ENCODE measurements around the gene IRF3.

The IRF3 gene

DNA sequence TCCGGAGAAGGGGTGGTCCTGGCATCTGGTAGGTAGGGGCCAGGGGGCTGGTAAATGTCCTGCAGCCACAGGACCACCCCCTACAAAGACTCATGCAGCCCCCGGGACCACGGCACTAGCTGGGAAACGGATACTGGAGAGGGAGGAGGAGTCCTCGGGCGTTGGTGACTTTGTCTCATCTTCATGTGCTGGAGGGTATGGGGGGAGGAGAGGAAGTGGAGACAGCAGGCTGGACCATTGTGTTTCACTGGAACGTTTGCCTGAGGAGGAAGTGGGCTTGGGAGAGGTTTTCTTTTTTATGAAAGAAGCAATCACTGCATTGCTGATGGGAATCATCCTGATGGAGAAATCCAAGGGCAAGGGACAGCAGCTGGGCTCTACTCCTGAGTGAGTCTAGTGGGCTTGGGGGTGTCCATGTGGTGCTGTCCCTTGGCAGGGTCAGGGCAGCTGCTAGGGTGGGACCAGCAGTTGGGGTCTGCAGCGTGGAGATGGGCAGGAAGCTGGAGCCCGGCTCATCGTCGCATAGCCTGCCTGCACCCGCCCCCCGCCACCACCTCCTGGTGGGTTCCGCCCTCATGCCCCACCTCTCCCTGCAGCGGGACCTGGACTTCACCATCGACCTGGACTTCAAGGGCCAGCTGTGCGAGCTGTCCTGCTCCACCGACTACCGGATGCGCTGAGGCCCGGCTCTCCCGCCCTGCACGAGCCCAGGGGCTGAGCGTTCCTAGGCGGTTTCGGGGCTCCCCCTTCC is 22.1 kb upstream of the IRF3 start:
- DNase-seq: no peak

DNA sequence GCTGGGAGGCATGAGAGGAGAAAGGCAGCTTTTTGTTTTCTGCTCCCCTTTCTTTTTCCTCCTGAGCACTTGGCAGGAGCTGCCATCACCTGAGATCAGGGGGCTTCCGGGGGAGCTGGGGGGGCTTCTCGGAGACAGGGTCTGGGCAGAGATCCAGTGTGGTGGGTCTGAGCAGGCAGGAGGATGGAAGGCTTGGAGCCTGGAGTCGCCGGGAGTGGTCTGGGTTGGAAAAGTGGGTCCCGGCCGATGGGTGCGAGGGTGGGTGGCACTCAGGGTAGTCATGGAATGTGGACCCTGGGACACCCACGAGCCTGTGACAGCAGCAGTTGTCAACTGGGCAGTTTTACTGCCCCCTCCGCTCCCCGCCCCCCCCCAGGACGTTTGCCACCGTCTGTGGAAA is 21.5 kb upstream of the IRF3 start:
- DNase-seq: no peak

DNA sequence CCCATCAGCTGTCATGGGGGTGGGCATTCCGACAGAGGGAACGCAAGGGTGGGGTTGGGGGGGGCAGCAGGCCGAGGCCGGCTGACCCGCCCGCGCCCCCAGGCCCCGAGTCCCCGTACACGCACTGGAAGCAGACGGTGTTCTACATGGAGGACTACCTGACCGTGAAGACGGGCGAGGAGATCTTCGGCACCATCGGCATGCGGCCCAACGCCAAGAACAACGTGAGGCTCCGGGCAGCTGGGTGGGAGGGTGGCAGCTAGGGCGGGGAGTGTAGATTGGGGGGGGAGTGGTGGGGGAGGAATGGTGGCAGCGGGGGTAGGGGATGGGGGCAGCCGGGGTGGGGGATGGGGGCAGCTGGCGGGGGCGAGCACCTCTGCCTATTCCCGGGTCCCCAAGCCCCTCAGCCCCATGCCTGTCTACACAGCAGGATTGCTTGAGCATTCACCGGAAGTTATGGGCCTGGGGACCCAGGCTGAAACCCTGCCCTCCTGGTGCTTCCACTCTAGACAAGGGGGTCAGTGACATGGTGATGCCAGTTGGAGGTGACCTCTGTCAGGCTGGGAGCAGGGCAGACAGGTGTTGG is 20.9 kb upstream of the IRF3 start:
- DNase-seq: no peak

DNA sequence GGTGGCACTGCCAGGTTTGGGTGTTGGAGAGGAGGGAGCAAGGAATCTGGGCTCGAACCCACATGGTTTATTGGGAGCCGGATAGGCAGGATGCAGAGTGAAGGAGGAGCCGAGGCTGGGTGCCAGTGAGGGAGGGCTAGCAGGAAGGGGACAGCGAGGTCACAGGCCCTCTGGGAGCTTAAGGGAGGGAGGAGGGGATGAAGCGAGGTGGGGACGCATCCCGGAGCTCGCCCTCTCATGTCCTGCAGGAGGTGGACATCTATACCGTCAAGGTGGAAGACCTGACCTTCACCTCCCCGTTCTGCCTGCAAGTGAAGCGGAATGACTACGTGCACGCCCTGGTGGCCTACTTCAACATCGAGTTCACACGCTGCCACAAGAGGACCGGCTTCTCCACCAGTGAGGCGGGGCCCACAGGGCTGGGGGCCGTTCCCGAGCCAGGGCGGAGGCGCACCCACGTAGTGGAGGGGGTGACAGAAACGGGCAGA is 20.2 kb upstream of the IRF3 start:
- DNase-seq: no peak

DNA sequence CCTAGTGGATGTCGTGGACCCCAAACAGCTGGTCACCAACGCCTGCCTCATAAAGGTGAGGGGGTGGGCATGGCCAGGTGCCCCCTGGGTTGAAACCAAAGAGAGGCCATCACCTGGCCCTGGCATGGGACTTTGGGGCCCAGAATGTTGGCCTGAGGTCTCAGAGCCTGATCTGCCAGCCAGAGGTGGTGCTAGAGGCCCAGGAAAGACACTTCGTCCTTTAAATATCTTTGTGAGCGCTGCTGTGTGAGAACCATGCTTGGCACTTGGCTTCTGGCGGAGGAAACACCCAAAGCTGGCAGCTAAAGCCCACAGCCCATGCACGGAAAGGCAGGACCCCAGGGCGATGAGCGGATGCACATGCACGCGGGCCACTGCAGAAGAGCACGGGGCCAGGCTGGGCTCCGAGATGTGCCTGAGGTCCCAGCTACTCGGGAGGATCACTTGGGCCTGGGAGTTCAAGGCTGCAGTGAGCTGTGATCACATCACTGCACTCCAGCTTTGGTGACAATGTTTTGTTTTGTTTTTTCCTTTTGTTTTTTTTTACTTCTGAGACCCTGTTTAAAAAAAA is 19.4 kb upstream of the IRF3 start:
- DNase-seq: no peak

DNA sequence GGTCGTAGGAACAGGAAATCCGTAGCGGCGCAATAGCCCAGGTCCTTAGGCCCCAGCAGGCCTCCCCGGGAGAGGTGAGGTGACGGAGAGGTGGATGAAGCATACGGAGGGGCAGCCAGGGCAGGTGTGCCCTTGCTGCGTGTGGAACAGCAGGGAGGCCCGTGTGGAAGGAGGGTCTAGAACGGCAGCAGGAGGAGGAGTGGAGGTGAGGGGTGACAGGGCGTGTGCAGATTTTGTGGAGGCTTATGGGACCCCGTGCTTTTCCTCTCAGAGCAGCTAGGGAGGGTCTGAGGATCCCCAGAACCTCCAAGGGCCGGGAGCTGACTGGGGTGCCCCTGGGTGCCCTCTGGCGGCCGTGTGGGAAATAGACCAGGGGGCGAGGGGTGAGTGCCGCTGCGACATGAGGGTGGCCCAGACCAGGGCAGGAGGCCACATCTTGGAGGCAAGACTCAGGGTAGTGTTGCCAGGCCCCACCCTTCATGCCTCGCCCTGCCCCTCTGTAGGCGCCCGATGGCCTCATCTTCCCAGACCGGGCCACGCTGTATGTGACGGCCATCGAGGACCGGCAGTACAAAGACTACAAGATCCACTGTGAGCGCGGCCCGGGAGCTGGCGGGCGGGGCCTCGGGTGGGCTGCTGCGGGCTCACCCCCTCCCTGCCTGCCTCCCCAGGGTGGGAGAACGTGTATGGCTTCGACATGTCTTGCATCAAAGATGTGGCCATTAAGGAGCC is 18.8 kb upstream of the IRF3 start:
- no peak for DNase-seq

DNA sequence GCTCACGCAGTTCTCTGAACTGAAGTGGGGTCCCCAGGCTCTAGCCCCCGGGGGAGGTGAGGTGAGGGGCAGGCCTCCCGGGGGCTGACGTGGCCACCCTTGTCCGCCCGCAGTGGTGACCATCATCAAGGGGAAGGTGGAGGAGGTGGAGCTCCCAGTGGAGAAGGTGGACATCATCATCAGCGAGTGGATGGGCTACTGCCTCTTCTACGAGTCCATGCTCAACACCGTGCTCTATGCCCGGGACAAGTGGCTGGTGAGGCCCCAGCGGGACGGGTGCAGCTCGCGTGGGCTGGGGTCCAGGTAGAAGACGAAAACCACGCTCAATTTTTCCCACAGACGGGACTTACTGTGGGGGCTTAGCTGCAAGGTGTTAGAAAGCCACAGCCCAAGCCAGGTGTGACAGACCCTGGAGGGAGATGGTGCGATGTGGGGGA is 18.2 kb upstream of the IRF3 start:
- no peak for DNase-seq

DNA sequence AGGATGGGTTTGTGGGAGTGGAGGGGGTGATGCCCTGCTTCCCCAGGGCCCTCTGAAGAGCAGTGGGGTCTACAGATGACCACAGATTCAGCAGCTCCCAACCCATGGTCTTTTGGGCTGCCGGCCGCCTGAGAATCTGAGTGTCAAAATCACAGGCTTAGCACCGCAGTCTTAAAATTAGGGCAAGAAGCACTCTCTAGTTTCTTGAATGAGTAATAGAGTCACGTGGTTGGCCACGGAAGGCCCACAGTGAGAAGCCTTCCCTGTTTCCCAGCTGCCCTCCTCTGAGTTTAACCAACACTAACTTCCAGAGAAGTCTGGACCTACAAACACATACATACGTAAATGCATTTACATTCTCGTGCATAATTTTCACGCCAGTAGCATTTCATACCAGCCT is 16.6 kb upstream of the IRF3 start:
- DNase-seq: no peak

DNA sequence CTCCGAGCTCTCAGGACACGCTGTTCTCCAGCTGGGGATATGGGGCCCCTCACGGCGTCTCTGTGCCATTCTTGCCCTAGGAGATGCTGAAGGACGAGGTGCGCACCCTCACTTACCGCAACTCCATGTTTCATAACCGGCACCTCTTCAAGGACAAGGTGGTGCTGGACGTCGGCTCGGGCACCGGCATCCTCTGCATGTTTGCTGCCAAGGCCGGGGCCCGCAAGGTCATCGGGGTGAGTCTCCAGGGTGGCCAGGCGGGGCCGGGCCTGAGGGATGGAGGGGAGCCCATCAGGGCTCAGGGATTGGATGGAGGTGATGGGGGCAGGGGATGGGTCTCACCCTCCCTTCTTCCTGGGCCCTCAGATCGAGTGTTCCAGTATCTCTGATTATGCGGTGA is 16.2 kb upstream of the IRF3 start:
- DNase-seq: no peak

DNA sequence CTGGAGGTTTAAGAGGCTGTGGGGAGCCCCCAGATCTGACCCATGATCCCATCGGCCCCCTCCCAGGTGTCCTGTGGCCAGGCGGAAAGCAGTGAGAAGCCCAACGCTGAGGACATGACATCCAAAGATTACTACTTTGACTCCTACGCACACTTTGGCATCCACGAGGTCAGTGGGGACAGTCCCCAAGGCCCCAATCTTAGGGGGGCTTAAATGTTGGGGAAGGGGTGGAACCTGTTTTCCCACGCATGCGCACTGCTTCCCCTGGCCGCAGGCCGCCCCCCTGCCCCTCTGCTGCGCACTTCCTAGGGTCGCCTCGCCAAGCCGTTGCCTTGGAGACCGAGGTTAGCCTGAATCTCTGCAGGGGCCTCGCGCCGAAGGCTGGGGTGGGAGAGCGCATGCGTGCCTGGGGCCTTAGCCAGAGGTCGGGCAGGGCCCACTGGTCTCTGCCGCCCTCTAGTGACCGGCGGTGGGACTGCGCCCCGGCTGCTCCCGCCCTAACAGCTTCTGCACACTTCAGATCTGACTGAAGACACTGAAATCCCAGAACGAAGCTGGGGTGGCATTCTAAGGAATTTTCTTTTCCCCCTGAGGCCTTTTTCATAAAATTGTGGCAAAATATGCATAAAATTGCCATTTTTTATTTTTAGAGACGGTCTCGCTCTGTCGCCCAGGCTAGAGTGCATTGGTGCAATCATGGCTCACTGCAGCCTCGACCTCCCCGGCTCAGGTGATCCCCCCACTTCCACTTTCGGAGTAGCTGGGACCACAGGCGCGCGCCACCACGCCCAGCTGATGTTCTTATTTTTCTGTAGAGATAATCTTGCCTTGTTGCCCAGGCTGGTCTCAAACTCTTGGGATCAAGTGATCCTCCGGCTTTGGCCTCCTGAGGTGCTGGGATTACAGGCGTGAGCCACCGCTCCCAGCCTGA is 15.0 kb upstream of the IRF3 start:
- peak; percentile 76 for DNase-seq

DNA sequence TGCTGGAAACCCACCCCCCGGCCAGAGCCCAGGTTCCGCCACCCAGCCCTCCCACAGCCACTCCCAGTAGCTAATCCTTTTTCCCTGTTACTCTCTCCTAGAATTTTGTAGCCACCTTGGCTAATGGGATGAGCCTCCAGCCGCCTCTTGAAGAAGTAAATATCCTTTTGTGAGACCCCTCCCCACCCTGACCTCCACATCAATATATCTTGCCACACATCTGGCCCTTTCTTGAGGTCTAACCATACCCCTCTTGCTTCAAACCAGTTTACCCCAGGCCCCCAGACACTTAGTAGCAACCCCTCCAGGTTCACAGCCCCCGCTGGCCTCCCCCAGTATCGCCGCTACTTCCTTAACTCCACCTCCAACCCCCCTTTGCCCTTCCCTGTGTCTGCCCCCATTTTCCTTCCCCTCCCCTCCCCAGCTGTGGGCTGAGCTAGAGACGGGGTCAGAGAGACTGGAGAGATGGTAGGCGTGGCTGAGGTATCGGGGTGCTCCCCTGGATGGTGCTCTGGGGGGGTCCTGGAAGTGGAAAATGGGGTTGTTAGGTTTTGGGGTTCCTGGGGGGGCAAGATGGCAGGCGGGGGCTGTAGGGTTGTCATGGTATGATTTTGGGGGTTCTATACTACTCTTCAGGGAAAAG is 14.2 kb upstream of the IRF3 start:
- no peak for DNase-seq

DNA sequence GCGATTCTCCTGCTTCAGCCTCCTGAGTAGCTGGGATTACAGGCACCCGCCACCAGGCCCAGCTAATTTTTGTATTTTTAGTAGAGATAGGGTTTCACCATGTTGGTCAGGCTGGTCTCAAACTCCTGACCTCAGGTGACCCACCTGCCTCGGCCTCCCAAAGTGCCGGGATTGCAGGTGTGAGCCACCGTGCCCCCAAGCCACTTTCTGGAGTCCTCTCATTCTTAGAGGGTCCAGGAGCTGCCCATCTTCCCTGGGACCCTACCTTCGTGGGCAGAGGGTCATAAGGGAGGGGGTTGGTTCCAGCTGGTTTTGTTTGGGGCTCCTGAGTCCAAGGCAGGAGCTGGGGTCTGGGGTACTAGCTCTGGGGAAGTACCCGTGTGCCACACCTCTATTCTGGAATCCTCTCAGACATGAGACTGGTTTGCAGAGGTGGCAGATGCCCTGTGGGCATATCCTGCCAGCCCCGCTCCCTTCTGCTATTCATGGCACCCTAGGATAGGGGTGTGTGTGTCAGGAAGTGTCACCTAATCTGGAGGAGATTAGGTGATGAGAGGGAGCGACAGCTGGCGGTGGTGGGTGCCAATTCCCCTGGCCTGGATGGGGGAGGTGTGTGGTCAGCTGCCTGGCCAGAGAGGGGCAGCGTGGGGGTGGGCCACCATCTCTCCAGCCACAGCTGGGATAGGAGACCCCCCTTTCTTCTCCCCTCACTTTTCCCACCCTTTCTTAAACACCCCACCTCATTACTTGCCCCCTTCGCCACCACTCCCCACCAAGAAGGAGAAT is 13.5 kb upstream of the IRF3 start:
- no peak for DNase-seq

DNA sequence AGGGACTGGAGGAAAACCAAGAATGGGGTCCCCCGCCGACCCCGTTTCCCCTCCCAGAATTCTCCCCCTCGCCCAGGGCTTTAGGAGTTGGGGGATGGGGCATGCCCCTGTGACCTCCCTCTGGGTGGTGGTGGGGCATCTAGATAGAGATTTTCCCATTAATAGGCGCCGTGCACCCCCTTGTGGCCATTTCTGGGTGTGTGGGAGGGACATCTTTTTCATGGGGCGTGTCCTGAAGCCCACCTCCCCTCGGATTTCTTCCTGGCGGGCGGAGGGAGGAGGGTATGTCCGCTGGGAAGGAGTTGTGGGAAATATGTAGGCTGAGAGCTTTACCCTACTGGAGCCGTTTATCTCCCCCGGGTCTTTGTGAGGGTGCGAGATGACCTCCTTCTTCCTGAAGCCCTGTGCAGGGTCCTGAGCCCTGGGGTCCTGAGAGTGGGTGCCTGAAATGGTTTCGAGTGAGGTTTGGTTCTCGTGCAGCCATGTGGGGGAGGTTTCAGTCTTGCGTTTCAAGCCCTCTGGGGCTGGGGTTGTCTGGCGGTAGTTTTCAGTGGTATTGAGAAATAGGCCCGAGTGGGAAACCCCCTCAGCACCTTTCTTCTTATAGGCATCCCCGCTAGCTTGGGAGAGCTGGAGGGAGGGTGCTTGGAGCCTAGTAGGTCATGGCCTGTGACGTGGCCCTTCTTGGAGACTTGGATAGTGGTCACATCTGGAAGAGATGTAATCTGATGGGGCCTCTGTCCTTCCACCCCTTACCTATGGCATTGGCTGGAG is 12.4 kb upstream of the IRF3 start:
- DNase-seq: peak; percentile 74

DNA sequence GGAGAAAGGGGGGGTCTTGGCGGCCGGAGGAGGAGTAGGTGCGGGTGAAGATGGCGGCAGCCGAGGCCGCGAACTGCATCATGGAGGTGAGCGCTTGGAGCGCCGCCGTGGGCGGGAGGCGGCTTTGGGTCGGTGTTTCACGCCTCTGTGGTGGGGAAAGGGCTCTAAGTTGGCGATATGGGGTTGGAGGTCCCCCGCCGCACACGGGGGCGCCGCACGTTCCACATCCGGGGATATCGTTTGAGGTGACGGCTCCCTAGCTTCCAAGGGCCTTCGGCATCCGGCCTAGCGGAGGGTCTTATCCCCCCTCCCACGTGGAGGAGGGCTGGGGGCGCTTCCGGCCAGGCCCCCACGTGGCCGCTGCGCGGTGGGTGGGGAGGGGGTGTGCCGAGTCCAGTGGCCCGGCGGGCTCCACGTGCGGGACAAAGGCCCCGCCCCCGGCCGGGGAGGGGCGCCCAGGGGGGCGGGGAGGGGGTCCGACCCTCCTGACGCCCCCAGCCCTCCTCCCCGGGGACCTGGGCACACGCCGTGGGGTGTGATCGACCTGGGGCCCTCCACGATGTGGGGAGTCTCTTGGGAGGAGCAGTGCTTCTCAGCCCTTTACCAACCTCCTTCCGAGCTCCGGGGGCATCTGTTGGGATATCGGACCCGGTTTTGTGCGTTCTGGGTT is 11.7 kb upstream of the IRF3 start, which contains the start of gene PRMT1:
PRMT1 (plus strand) TSS at position 41 of the 670 bp plus-strand sequence; CDS start at position 51, 10 bp downstream.
- DNase-seq: peak; percentile 40

DNA sequence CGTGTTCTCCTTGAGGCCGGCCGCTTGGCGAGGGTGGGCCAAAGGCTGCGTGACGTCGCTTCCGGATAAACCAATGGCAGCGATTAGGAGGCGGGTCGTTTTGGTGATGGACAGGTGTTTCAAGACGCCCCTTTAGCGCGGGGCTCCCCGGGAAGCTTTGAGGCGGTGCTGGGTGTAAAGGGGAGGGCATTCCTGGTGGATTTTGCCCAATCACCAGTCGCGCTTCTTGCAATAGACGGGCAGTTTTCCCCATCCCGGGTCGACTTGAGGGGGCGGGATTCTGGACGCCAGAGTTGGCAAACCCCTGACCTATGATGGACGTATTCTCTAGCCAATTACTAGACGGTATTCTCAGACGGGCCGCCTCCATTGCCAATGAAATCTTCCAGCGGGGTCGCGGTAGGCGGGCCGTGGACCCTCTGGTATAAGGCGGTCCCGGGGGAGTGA is 11.2 kb upstream of the IRF3 start:
- DNase-seq: peak; percentile 100

DNA sequence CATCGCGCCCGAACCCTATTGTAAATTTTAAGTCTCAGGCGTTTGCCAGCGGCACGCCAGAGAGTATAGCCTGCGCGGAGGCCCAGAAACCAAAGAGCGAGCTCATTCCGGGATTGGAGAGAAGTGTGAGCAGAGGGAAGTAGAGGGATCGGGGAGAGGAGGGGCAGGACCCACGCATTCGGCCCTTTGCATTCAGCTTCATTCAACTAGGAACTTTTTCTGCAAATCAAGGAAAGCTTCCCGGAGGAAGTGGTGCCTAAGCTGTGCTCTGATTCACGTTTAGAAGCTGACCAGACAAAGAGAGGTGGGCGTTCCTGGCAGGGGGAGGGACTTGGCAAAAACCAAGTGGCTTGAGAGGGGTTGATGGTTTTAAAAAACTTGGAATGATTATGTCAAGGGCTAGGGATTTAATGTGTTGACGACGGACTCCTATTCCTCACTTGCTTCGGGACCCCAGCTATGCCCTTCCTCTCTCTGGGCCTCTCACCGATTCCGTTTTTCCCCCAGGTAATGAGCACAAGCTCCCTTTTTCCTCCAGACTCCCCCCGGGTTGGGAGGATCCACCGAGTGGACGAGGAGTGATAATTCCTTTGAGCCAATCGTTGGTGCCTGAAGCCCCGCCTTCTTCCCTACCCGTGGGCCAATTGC is 10.6 kb upstream of the IRF3 start:
- DNase-seq: peak; percentile 93

DNA sequence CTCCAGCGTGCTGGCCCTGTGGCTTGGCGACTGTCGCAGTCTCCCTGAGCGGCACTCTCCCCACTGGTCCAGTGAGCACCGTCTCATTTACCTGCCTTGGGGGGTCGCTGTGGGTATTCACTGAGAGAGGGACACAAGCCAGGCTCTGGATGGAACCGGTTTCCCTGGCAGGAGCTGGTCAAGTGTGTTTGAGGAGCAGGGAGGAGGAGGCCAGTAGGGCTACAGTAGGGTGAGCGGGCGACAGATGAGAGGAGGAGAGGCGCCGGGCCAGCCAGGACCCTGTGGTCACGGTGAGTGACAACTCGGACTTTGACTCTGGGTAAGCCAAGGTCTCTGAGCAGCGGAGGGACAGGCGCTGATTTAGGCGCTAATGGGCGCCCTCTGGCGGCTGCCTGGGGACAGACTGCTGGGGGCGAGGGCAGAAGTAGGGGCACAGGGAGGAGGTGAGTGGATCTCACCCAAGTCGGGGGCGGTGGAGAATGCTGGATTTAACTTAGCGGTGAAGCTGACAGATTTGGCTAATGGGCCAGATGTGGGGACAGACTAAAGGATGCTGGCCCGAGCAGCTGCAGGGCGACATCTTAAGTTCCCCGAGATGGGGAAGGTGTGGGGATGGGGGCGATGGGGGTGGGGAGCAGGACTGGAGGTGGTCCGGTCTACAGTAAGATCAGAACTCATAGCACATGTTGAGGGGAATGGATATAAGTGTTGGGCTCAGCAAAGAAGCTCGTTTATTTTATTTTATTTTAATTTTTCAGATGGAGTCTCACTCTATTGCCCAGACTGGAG is 6.7 kb upstream of the IRF3 start:
- DNase-seq: peak; percentile 54

DNA sequence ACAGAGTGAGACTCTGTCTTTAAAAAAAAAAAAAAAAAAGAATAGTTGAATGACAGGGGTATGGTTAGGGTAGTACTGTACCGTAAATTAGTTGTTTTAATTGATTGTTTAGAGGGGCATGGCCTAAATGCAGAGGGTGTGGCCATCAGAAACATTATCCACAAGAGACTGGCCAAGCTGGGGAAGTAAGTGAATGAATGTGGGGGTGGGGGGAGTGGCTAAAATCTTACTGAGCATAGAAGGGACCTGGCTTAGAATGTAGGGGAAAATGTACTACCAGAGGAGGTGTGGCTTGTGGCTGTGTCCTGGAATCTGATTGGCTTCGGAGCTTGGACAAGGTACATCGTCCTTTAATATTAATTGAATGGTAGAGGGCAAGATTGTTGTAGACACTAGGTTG is 3.9 kb upstream of the IRF3 start:
- DNase-seq: no peak
